Adrenal gland (tissue), 12 donors: ENCODE results near the gene RASA3. TPM values are rescaled to one million over a fixed set of nuclear protein-coding genes. Genes with fewer than 3 reads are reported as not detected.

Source experiments
- DNase-seq, 7 donors: peaks; one replicate each; pipeline ENCODE4 v3.0.0-alpha.2; 2019 to 2020
- H3K27ac ChIP-seq, 5 donors: fragments of 200-600 bp; sonication (generic) in 4 of 5; 1 replicate in 3 of 5; 2 replicates in 2 of 5; pipeline versions ENCODE4 v1.5.1 to v1.8.0; 2016 to 2020; ENCODE audit warnings: mild to moderate bottlenecking in 1 of 5
- H3K27me3 ChIP-seq: fragments of 200-600 bp; 2 replicates; pipeline ENCODE4 v1.8.0; 2021
- H3K36me3 ChIP-seq, 2 donors: fragments of 200-600 bp; replicated peaks in 1 of 2; 1 replicate in 1 of 2; 2 replicates in 1 of 2; pipeline versions ENCODE4 v1.5.1 to v1.8.0; 2018 to 2022
- H3K4me1 ChIP-seq, 2 donors: fragments of 200-600 bp; replicated peaks in 1 of 2; 1 replicate in 1 of 2; 2 replicates in 1 of 2; pipeline versions ENCODE4 v1.5.1 to v1.8.0; 2018 to 2021
- H3K4me3 ChIP-seq, 4 donors: fragments of 200-600 bp; sonication (generic) in 3 of 4; one replicate each; pipeline ENCODE4 v1.5.1; 2016 to 2018
- H3K9me3 ChIP-seq, 3 donors: fragments of 200-600 bp; sonication (generic) in 1 of 3; replicated peaks in 1 of 3; 1 replicate in 2 of 3; 2 replicates in 1 of 3; pipeline versions ENCODE4 v1.5.1 to v1.8.0; 2016 to 2021
- CTCF ChIP-seq, 6 experiments: fragments of 450-650 bp in 4 of 6; fragments of 200-600 bp in 2 of 6; sonication (generic) in 1 of 6; IDR thresholded peaks; 1 replicate in 5 of 6; 2 replicates in 1 of 6; pipeline versions ENCODE4 v1.5.1 to v1.8.0; 2016 to 2021; ENCODE audit warnings: antibody characterized with exemption in 6 of 6, mild to moderate bottlenecking in 2 of 6, moderate library complexity in 1 of 6
- POLR2A ChIP-seq, 2 donors: fragments of 450-650 bp; IDR thresholded peaks; one replicate each; pipeline ENCODE4 v1.6.1; 2017; ENCODE audit warnings: antibody characterized with exemption in 2 of 2, mild to moderate bottlenecking in 2 of 2, moderate library complexity in 1 of 2
- WGBS, 4 donors: extraction: QIAGEN DNeasy Blood & Tissue Kit in 2 of 4; methylation state at CpG; one replicate each; pipeline versions ENCODE4 v1.1.5 to v1.1.7; 2013 to 2017; 5-methylcytosine and 5-hydroxymethylcytosine counted together
- intact Hi-C, 2 donors: fragments of 100-400 bp; cut with DNase I; formaldehyde crosslinking; loops; one replicate each; pipeline versions ENCODE4 v1.14.1 to v1.15.0; 2022 to 2023
- polyA plus RNA-seq, 3 donors: library from polyadenylated mRNA; stranded (reverse); fragments of 200-250 nt in 2 of 3; fragments of 350-450 nt in 1 of 3; fragmentation: Illumina TruSeq in 1 of 3; extraction: RNeasy Lipid Tissue Mini Kit (QIAGEN cat#74804) in 1 of 3; gene quantifications; one replicate each; pipeline ENCODE4 v1.2.3, GENCODE V29; 2013 to 2014
- total RNA-seq, 9 donors: library from RNA; depleted of rRNA in 4 of 9; stranded (reverse); fragments of >200 nt in 4 of 9; fragments of 120-200 nt in 1 of 9; fragmentation: NEBNext Ultra II Directional in 1 of 9; extraction: Animal tissue kit (Norgen Biotek cat#: 25700) in 1 of 9; gene quantifications; one replicate each; pipeline versions ENCODE4 v1.1.0 to v1.2.4, GENCODE V29; 2013 to 2023
- donor health status: healthy with polysubstance abuse.
- donor health status: Bipolar disorder and iron deficiency.
- donor health status: DM: yes; HTN: yes; CAD: no.
- donor health status: DM: no; HTN: no; CAD: no.
- donor health status: DM: no; HTN: no; CAD: no.
- donor health status: DM: yes; HTN: yes; CAD: no.

Gene RASA3
- total and polyA plus RNA-seq, 12 donors, result 2.2 to 11.7 (median 7.3) TPM

DNA sequence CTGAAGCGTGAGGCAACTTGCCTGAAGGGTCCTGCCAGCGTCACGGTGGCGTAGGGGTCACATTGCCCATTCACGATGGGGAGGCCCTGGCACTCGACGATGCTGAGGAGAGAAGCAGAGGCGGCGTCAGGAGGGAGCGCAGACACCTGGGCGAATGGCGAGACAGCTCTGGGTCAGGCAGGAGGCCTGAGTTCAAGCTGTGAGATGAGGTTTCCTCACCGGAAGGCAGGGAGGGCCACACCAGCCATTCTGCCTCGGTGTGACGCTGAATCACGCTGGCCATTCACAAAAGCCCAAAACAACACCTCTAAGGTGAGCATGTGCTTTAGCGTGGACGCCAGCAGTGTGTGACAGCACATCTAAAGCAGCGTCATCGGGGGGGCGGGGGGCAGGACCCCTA is 104.6 kb downstream of the RASA3 start:
- intact Hi-C loops, result no loop called here
- peaks cover 0 to 17% of the 10 kb centered on the region in 2 donors for H3K4me1 ChIP-seq
- H3K27ac ChIP-seq, result peak overlapping the region in 2 of 5 donors; percentile 22 to 35
- TF ChIP-seq CTCF (IDR thresholded peaks at IDR 0.05) (no peak), POLR2A (IDR thresholded peaks at IDR 0.05) (no peak)
- 90 to 96% (median 92%) methylated on average over 15 to 21 of the region's 21 CpGs for WGBS, 4 donors
- no peak for DNase-seq
- no peak overlapping the region for H3K4me3 ChIP-seq
- H3K36me3 ChIP-seq, result no peaks in the 10 kb centered on the region
- no peaks in the 10 kb centered on the region for H3K9me3 ChIP-seq
- H3K27me3 ChIP-seq, result no peaks in the 10 kb centered on the region

DNA sequence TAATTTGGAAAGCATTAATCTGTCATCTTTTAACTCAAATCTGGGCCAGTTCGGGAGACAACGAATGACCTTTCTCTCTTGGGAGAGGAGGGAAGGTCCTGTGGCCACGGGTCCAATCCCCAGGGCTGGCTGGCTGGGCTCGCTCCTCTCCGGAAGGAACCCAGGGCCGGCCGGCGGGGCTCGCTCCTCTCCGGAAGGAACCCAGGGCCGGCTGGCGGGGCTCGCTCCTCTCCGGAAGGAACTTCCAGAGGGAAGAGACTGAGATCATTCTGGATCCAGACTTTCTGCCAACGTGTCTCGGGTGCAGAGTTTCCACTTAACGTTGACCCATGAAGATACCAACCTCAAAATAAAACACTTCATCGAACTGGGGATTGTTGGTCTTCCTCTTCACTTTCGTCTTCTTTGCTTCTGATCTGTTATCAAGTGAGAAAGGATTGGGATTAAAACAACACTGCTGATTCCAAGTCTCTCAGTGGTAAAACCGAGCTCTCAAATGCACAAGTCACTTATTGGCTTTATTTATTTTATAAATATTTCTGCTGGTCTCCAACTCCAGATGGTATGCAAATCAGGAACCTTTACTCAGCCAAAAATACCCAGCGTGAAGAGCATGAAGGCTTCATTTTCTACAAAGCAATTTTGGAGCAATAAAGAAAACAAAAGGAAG is 105.2 kb downstream of the RASA3 start:
- no peaks in the 10 kb centered on the region for H3K9me3 ChIP-seq
- 55 to 79% (median 68%) methylated on average over 17 to 21 of the region's 21 CpGs for WGBS, 4 donors
- peak in 4 of 7 donors; percentile 13 to 42 (median 34) for DNase-seq
- intact Hi-C loops, result no loop called here
- H3K27me3 ChIP-seq, result no peaks in the 10 kb centered on the region
- TF ChIP-seq CTCF (IDR thresholded peaks at IDR 0.05), result no peak
- no peak for TF ChIP-seq POLR2A (IDR thresholded peaks at IDR 0.05)
- H3K4me3 ChIP-seq, result no peak overlapping the region
- peak overlapping the region in 2 of 5 donors; percentile 35 to 78 for H3K27ac ChIP-seq
- peaks cover 0 to 17% of the 10 kb centered on the region in 2 donors for H3K4me1 ChIP-seq
- peaks cover 0 to 6% of the 10 kb centered on the region in 2 donors for H3K36me3 ChIP-seq

GRCh38 chr13:114026481-114026880 is 105.9 kb downstream of the RASA3 start:
- no peak for TF ChIP-seq CTCF (IDR thresholded peaks at IDR 0.05)
- Histone ChIP-seq H3K27ac (peak overlapping the region in 2 of 5 donors; percentile 35 to 78), H3K27me3 (no peaks in the 10 kb centered on the region), H3K9me3 (no peaks in the 10 kb centered on the region), H3K4me1 (peaks cover 0 to 17% of the 10 kb centered on the region in 2 donors), H3K36me3 (peaks cover 0 to 8% of the 10 kb centered on the region in 2 donors), H3K4me3 (no peak overlapping the region)
- intact Hi-C loops, result no loop called here
- DNase-seq, result no peak
- 74 to 89% (median 84%) methylated on average over 6 to 11 of the region's 11 CpGs for WGBS, 4 donors

DNA sequence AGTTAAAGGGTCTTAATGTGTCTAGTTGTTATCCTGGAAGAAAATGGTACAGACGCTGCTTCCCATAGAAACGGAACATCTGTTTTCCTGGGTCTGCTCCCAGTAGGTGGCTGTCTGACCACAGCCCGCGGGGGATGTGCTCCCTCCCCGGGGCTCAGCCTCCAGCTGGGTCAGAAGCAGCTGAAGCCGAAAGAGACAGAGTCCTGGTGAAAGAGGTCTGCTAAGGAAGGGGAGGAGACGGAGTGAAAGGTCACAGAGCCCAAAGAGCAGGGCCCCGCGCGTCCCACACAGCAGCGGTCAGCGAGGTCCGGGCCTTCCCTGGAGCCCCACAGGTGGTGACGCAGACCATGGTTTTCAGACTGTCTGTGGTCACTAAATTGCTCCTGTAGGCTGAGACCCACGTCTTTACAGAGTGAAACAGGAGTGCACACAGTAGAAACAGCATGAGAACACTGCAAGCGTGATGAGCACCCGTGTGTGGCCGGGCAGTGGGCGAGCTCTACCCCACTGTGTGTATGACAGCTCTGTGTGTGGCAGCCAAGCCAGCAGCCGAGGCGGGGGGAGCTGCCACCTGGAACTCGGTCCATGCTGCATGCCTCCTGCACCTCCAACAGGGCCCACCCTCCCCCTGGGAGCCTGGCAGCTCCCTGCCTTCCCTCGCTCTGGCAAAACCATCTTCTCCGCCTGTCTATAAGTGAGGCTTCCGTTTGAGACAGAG is 106.5 kb downstream of the RASA3 start:
- TF ChIP-seq POLR2A (IDR thresholded peaks at IDR 0.05) (no peak), CTCF (IDR thresholded peaks at IDR 0.05) (no peak)
- Histone ChIP-seq H3K9me3 (no peaks in the 10 kb centered on the region), H3K27ac (peak overlapping the region in 2 of 5 donors; percentile 35 to 78), H3K27me3 (no peaks in the 10 kb centered on the region), H3K4me3 (no peak overlapping the region), H3K36me3 (peaks cover 0 to 8% of the 10 kb centered on the region in 2 donors), H3K4me1 (peaks cover 0 to 17% of the 10 kb centered on the region in 2 donors)
- no peak for DNase-seq
- intact Hi-C loops, result no loop called here
- 60 to 67% (median 64%) methylated on average over 16 to 25 of the region's 25 CpGs for WGBS, 4 donors
